Pancreas (tissue), 10 donors: ENCODE results near the gene RAD51B. TPM values are rescaled to one million over a fixed set of nuclear protein-coding genes. Genes with fewer than 3 reads are reported as not detected.
A peak's percentile ranks its signal among the peaks of the same experiment; 100 is the strongest.

Source experiments
- ATAC-seq, 4 donors: fragments of 200-7000 bp; cut with Tn5 transposase; one replicate each; pipeline versions ENCODE4 v1.8.0 to v1.9.1; 2020; ENCODE audit warnings: mild to moderate bottlenecking in 4 of 4, moderate library complexity in 4 of 4
- DNase-seq, 6 donors: peaks; one replicate each; pipeline ENCODE4 v3.0.0-alpha.2; 2020
- FAIRE-seq: peaks from 2 replicates; lab custom pipeline; 2012; peaks lifted over from hg19 to GRCh38; lab: Jason Lieb, UNC
- H3K27ac ChIP-seq, 4 donors: fragments of 200-600 bp; sonication (generic); 1 replicate in 3 of 4; 2 replicates in 1 of 4; pipeline versions ENCODE4 v1.5.0 to v1.8.0; 2020
- H3K27me3 ChIP-seq, 4 donors: fragments of 200-600 bp; one replicate each; pipeline ENCODE4 v1.8.0; 2021
- H3K36me3 ChIP-seq, 3 donors: fragments of 200-600 bp; sonication (generic) in 1 of 3; one replicate each; pipeline versions ENCODE4 v1.5.0 to v1.8.0; 2020 to 2021
- H3K4me1 ChIP-seq, 3 donors: fragments of 200-600 bp; one replicate each; pipeline ENCODE4 v1.8.0; 2021
- H3K4me3 ChIP-seq, 4 donors: fragments of 200-600 bp; sonication (generic) in 2 of 4; one replicate each; pipeline versions ENCODE4 v1.5.0 to v1.8.0; 2020 to 2021
- H3K9me3 ChIP-seq, 4 donors: fragments of 200-600 bp; one replicate each; pipeline ENCODE4 v1.8.0; 2021
- CTCF ChIP-seq, 4 donors: fragments of 200-600 bp; sonication (generic) in 3 of 4; IDR thresholded peaks; one replicate each; pipeline versions ENCODE4 v1.5.0 to v1.8.0; 2021; ENCODE audit warnings: antibody characterized with exemption in 4 of 4
- WGBS, 2 donors: extraction: QIAGEN DNeasy Blood & Tissue Kit; methylation state at CpG; one replicate each; pipeline ENCODE4 v1.1.7; 2013; 5-methylcytosine and 5-hydroxymethylcytosine counted together
- intact Hi-C, 3 donors: fragments of 100-400 bp; cut with DNase I; formaldehyde crosslinking; loops; one replicate each; pipeline versions ENCODE4 v1.11.1 to v1.14.2; 2022
- polyA plus RNA-seq, 2 donors: library from polyadenylated mRNA; stranded (reverse); fragments of 200-250 nt; gene quantifications; one replicate each; pipeline ENCODE4 v1.2.3, GENCODE V29; 2013
- total RNA-seq, 6 donors: library from RNA; stranded (reverse); fragmentation: NEBNext Ultra II Directional in 4 of 6; extraction: Animal tissue kit (Norgen Biotek cat#: 25700) in 4 of 6; gene quantifications; one replicate each; pipeline versions ENCODE4 v1.2.1 to v1.2.4, GENCODE V29; 2021 to 2023
- donor health status: healthy with polysubstance abuse.
- donor health status: DM: no; HTN: no; CAD: no; lungs with moderate emphysema.
- donor health status: DM: no; HTN: no; CAD: no.
- donor health status: control.
- donor health status: control.
- donor health status: Bipolar disorder and iron deficiency.
- donor health status: DM: yes; HTN: yes; CAD: no.
- donor health status: DM: no; HTN: no; CAD: no.
- donor health status: DM: no; HTN: no; CAD: no.
- donor health status: DM: yes; HTN: yes; CAD: no.

The RAD51B gene
- total and polyA plus RNA-seq, 8 donors, result 1.1 to 17.3 (median 5.8) TPM

DNA sequence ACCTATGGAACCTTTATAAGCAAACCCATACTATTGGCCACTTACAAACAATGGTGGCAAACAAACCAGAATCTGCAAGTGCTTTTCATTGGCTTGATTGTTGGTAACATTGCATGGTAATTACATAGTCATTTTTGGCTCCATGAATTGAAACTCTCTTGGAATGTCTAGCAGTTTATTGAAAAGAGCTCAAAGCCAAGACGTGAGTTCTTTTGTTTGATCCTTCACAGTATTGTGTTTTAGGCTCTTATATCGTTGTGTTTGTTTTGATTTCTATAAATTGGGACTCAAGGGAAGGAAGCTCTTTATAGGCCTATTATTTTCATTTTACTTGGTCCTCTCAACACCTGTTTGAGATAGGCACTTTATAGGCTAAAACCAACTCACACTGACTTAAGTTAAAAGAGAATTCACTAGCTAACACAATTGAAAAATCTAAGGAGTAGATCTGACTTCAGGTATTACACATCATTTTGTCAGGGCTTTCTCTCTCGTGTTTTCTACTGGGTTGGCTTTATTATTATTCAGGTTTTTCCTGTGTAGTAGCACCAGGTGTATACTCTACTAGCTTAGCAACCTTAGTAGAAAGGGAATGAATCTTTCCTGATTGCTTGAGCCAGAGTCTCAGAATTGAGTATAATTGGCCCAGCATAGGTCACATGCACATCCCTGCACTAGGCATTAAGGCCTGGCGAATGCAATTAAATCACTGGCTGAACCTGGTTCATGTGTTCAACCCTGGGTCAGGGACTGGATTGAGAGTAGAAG lies 341.4 kb downstream of the RAD51B start:
- H3K27ac ChIP-seq, result no peak overlapping the region
- no peaks in the 10 kb centered on the region for H3K27me3 ChIP-seq
- H3K36me3 ChIP-seq, result no peaks in the 10 kb centered on the region
- intact Hi-C loops, result no loop called here
- no peak for FAIRE-seq
- peaks cover 10 to 48% (median 31%) of the 10 kb centered on the region in 3 donors for H3K4me1 ChIP-seq
- no peaks in the 10 kb centered on the region for H3K9me3 ChIP-seq
- no peak overlapping the region for H3K4me3 ChIP-seq
- 70 to 80% methylated on average over 4 of the region's 4 CpGs for WGBS, 2 donors
- DNase-seq, result no peak
- no peak for ATAC-seq
- TF ChIP-seq CTCF (IDR thresholded peaks at IDR 0.05), result no peak

DNA sequence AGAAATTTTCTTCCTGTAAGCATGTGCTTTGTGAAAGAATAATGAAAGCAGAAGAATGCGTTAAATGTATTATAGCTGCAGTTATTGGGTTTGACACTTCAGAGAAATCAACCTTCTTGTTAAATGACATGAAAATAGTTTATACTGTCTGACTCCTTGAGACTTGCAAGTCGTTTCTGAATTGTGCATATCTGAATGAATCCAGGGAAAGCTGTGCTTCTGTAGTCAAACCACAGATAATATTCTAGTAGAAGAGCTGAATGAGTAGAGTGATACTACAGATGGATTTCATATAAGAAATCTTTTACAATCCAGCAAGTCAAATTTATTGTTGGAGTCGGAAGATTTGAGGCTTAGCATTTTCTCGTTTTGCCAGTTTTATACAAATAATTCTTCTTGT lies 343.3 kb downstream of the RAD51B start:
- 54 to 60% methylated on average over 4 of the region's 4 CpGs for WGBS, 2 donors
- no peaks in the 10 kb centered on the region for H3K9me3 ChIP-seq
- FAIRE-seq (no peak), DNase-seq (no peak), ATAC-seq (no peak)
- H3K36me3 ChIP-seq, result no peaks in the 10 kb centered on the region
- H3K4me3 ChIP-seq, result no peak overlapping the region
- no peak for TF ChIP-seq CTCF (IDR thresholded peaks at IDR 0.05)
- peaks cover 16 to 60% (median 35%) of the 10 kb centered on the region in 3 donors for H3K4me1 ChIP-seq
- intact Hi-C loops, result no loop called here
- peak overlapping the region in 2 of 4 donors; percentile 85 to 91 for H3K27ac ChIP-seq
- no peaks in the 10 kb centered on the region for H3K27me3 ChIP-seq

DNA sequence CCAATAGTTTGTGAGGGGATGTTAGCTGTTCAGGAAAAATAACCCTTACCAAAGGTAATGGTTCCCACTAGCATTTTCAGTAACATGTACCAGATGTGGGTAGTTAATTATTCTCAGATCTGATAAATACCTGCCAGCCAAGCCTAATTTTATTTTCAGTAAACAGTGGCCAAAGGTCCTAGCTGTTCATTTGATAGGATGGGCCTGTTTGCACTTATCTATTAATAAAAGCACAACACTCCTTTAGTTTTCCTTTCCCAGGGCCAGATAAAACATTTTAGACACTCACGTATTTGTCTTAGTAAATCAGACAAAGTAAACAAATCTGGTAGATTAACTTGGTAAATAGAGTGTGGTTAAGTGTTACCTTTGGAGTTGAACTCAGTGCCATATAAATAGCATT lies 345.1 kb downstream of the RAD51B start:
- 7 to 15% methylated on average over 1 of the region's 1 CpG for WGBS, 2 donors
- ATAC-seq (peak; percentile 83 to 92 (median 88)), DNase-seq (peak in 1 of 6 donors; percentile 20), FAIRE-seq (no peak)
- no peaks in the 10 kb centered on the region for H3K9me3 ChIP-seq
- peak overlapping the region; percentile 12 to 91 (median 55) for H3K27ac ChIP-seq
- intact Hi-C loops, result no loop called here
- H3K4me1 ChIP-seq, result peaks cover 21 to 75% (median 47%) of the 10 kb centered on the region in 3 donors
- no peak for TF ChIP-seq CTCF (IDR thresholded peaks at IDR 0.05)
- no peak overlapping the region for H3K4me3 ChIP-seq
- no peaks in the 10 kb centered on the region for H3K36me3 ChIP-seq
- no peaks in the 10 kb centered on the region for H3K27me3 ChIP-seq

DNA sequence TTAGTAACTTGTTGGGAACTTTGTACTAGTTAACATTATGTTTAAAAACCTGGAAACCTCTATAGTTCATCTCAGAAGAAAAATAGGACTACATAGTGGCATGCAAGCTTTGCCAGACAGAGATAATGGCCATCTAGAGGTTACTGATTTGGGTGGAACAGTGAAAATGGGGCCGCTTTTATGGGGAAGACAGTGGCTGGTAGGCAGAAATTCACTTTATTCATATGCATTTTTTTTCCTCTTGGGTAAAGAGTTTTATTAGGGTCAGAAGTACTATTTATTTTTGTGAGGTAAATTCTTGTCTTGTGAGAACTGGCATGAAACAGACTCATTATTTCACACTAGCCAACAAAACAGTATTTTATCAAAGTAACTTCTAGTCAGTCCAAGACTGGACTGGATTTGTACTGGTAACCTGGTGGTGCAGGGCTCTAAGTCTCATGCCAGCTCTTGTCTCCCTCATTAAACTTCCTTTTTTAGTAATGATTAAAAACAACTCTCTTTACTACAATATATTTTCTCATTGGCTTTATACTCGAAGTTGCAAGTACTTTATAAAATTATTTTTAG lies 345.8 kb downstream of the RAD51B start:
- Histone ChIP-seq H3K27ac (peak overlapping the region in 3 of 4 donors; percentile 11 to 91 (median 85)), H3K27me3 (no peaks in the 10 kb centered on the region), H3K4me3 (no peak overlapping the region), H3K4me1 (peaks cover 24 to 77% (median 50%) of the 10 kb centered on the region in 3 donors), H3K9me3 (no peaks in the 10 kb centered on the region), H3K36me3 (no peaks in the 10 kb centered on the region)
- intact Hi-C loops, result no loop called here
- DNase-seq (no peak), ATAC-seq (peak in 3 of 4 donors; percentile 28 to 36 (median 31)), FAIRE-seq (peak; percentile 59)
- TF ChIP-seq CTCF (IDR thresholded peaks at IDR 0.05), result no peak
- WGBS, 2 donors, result 23 to 43% methylated on average over 2 of the region's 2 CpGs
